OCI-LY3 (cell line): Measurements from ENCODE around the gene NYNRIN.

Experiments
- CTCF ChIP-seq: fragments of 200-600, 300-600 bp; sonication (generic); IDR thresholded peaks from 2 replicates; pipeline ENCODE4 v1.5.1; 2014; ENCODE audit warnings: antibody characterized with exemption, low read length, low read depth
- EZH2phosphoT487 ChIP-seq: fragments of 200-600 bp; shearing (Covaris generic); IDR thresholded peaks from 2 replicates; pipeline ENCODE4 v1.6.1; 2018; ENCODE audit warnings: antibody characterized with exemption, mixed run types, low read depth

DNA sequence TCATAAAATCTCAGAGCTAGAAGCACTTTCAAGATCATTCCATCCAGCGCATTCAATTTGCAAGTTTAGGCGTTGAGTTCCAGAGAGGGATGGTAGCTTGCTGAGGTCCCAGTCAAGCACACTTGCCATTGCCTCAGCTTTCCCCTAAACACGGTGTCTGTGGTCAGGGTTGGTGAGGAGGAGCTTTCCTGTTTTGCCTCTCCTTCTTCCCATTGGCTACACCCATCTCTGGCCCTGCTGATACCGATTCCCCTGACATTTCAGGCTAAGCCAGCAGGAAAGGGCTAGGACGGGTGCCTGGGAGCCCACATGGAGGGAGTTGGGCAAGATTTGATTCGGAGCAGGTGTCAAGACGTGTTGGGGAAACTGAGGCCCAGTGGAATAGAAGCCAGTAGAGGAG lies 21.7 kb upstream of the NYNRIN start:
- TF ChIP-seq CTCF: no peak
- no peak for TF ChIP-seq EZH2phosphoT487
